Duodenal mucosa (tissue), 2 donors: Measurements from ENCODE around the gene INTS2.
"Not testable (repeated sequence)": the region's sequence is repeated elsewhere in the genome, so short reads cannot be mapped to it uniquely, and the experiment has no call there.

Experiments used
- H3K27ac ChIP-seq: one replicate; pipeline ENCODE4 v1.7.0; 2013; ENCODE audit warnings: low read depth, low read length
- H3K27me3 ChIP-seq, 2 donors: one replicate each; pipeline ENCODE4 v1.7.0; 2013; ENCODE audit warnings: low read length in 2 of 2, control low read depth in 1 of 2; ENCODE audit not compliant: insufficient read depth in 2 of 2, control insufficient read depth in 1 of 2
- H3K36me3 ChIP-seq, 2 donors: one replicate each; pipeline ENCODE4 v1.7.0; 2013; ENCODE audit warnings: low read length in 2 of 2, control low read depth in 1 of 2; ENCODE audit not compliant: insufficient read depth in 2 of 2, control insufficient read depth in 1 of 2
- H3K4me1 ChIP-seq, 2 donors: one replicate each; pipeline ENCODE4 v1.7.0; 2013; ENCODE audit warnings: low read length in 2 of 2, control low read depth in 1 of 2; ENCODE audit not compliant: insufficient read depth in 2 of 2, control insufficient read depth in 1 of 2
- H3K4me3 ChIP-seq, 2 donors: one replicate each; pipeline ENCODE4 v1.7.0; 2013; ENCODE audit warnings: low read length in 2 of 2, low read depth in 1 of 2
- H3K9ac ChIP-seq, 2 donors: one replicate each; pipeline ENCODE4 v1.7.0; 2013; ENCODE audit warnings: low read length in 2 of 2, low read depth in 1 of 2
- H3K9me3 ChIP-seq, 2 donors: one replicate each; pipeline ENCODE4 v1.7.0; 2013; ENCODE audit warnings: low read length in 2 of 2, control low read depth in 1 of 2; ENCODE audit not compliant: control insufficient read depth in 1 of 2

INTS2 gene

DNA sequence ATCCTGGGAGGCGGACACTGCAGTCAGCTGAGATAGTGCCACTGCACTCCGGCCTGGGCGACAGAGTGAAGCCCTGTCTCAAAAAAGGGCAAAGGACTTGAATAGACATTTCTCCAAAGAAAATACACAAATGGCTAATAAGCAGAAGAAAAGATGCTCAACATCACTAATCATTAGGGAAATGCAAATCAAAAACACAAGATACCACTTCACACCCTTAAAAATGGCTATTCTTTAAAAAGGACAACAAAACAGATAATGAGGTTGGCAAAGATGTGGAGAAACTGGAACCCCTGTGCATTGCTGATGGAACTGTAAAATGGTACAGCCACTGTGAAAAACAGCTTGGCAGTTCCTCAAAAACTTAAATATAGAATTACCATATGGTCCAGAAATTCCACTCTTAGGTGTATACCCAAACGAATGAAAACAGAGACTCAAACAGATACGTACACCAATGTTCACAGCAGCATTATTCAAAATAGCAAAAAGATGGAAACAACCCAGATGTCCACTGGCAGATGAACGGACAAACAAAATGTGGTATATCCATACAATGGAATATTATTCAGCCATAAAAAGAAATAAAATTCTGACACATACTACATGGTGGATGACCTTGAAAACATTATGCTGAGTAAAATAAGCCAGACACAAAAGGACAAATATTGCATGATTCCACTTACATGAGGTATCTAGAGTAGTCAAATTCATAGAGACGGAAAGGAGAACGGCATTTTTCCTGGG is 100.0 kb downstream of the INTS2 start:
- H3K4me1 ChIP-seq = no peaks in the 10 kb centered on the region
- H3K27ac ChIP-seq = no peak overlapping the region
- H3K4me3 ChIP-seq = no peak overlapping the region
- no peaks in the 10 kb centered on the region for H3K27me3 ChIP-seq
- H3K36me3 ChIP-seq = no peaks in the 10 kb centered on the region
- H3K9ac ChIP-seq = no peak overlapping the region
- H3K9me3 ChIP-seq = peaks cover 0 to 3% of the 10 kb centered on the region in 2 donors

DNA sequence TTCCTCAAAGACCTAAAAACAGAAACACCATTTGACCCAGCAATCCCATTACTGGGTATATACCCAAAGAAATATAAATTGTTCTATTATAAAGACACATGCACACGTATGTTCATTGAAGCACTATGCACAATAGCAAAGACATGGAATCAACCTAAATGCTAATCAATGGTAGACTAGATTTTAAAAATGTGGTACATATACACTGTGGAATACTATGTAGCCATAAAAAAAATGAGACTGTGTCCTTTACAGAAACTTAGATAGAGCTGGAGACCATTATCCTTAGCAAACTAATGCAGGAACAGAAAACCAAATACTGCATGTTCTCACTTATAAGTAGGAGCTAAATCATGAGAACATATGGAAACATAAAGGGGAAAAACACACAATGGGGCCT is 100.9 kb downstream of the INTS2 start:
- not testable (repeated sequence) for H3K27ac ChIP-seq, H3K4me3 ChIP-seq, H3K9ac ChIP-seq, H3K27me3 ChIP-seq, H3K9me3 ChIP-seq, H3K36me3 ChIP-seq, H3K4me1 ChIP-seq

DNA sequence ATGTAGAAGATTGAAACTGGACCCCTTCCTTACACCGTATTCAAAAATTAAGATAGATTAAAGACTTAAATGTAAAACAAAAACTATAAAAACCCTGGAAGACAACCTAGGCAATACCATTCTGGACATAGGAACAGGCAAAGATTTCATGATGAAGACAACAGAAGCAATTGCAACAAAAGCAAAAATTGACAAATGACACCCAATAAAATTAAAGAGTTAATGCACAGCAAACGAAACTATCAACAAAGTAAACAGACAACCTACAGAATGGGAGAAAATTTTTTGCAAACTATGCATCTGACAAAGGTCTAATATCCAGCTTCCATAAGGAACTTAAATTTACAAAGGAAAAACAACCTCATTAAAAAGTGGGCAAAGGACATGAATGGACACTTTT is 101.6 kb downstream of the INTS2 start:
- H3K4me1 ChIP-seq, H3K27ac ChIP-seq, H3K36me3 ChIP-seq, H3K27me3 ChIP-seq, H3K4me3 ChIP-seq, H3K9ac ChIP-seq, H3K9me3 ChIP-seq: not testable (repeated sequence)

- Histone ChIP-seq H3K27ac (no peak overlapping the region), H3K36me3 (peaks cover 0 to 3% of the 10 kb centered on the region in 2 donors), H3K4me3 (no peak overlapping the region), H3K4me1 (no peaks in the 10 kb centered on the region), H3K27me3 (no peaks in the 10 kb centered on the region), H3K9ac (no peak overlapping the region), H3K9me3 (peaks cover 0 to 3% of the 10 kb centered on the region in 2 donors)
Observed at GRCh38 chr17:61825448-61826137, 102.2 kb downstream of the INTS2 start.

DNA sequence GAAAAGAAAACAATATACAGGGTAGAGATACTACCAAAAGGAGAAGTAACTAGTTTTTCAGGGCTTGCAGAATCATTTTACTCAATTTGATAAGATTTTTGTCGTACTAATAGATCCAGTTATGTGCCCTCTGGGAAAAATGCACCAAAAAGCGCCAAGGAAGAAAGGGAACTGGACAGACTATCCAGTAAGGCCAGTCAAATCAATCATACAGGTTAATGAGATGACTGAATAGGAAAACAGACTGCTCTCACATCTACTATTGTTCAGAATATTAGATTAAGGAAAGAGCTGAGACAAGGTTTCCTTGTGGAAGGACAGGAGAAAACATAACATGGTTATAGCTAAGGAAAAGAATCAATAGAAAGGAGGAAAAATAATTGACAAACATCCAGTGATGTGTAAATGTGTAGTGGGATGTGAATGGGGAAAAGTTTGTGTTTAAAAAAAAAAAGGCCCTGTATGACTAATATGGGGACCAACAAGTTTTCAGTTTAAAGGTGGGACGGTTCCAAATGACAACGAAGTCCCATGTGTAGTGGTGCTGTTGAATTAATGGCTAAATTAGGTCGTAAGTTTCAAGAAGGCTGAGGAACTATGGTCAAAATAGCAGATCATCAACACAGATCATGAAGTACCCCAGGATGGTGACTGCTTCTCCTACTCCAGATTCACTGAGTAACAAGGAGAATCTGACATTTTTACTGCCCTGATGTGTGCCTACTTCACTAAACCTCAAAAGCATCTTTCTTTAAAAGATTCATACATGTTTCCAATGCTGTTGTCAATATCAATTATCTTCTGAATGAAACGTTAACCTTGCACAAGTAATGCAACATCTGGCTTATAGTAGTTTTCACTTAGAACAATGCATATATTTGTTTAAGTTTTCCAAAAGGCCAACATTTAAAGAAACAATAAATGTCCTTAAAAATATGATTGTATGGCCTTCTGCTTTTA is 105.2 kb downstream of the INTS2 start:
- Histone ChIP-seq H3K4me1 (no peaks in the 10 kb centered on the region), H3K36me3 (peaks cover 0 to 3% of the 10 kb centered on the region in 2 donors), H3K9me3 (no peaks in the 10 kb centered on the region), H3K4me3 (no peak overlapping the region), H3K27me3 (no peaks in the 10 kb centered on the region), H3K9ac (no peak overlapping the region), H3K27ac (no peak overlapping the region)

DNA sequence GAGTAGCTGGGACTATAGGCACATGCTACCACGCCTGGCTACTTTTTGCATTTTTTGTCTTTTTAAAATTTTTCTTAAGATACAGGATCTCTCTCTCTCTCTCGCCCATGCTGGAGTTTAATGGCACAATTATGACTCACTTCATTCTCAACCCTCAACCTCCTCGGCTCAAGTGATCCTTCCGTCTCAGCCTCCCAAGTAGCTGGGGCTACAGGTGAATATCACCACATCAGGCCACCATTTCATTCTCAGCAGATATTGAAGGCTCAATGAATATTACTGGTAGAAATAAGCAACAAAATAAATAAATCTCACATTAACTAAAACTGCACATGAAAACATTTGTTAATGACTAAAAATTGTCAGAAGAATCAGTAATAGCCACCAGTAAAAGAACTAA is 106.1 kb downstream of the INTS2 start:
- H3K36me3 ChIP-seq = peaks cover 0 to 3% of the 10 kb centered on the region in 2 donors
- no peak overlapping the region for H3K4me3 ChIP-seq
- no peaks in the 10 kb centered on the region for H3K27me3 ChIP-seq
- H3K4me1 ChIP-seq = no peaks in the 10 kb centered on the region
- H3K9ac ChIP-seq = no peak overlapping the region
- H3K27ac ChIP-seq = no peak overlapping the region
- H3K9me3 ChIP-seq = no peaks in the 10 kb centered on the region

DNA sequence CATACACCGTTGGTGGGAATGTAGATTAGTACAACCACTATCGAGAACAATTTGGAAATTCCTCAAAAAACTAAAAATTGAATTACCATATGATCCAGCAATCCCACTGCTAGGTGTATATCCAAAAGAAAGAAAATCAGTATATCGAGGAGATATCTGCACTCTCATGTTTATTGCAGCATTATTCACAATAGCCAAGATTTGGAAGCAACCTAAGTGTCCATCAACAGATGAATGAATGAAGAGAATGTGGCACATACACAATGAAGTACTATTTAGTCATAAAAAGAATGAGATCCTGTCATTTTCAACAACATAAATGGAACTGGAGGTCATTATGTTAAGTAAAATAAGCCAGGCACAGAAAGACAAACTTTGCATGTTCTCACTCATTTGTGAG is 108.5 kb downstream of the INTS2 start:
- not testable (repeated sequence) for H3K4me1 ChIP-seq, H3K9me3 ChIP-seq, H3K27me3 ChIP-seq, H3K36me3 ChIP-seq, H3K9ac ChIP-seq, H3K27ac ChIP-seq, H3K4me3 ChIP-seq

GRCh38 chr17:61818225-61818624 is 109.6 kb downstream of the INTS2 start:
- no peak overlapping the region for H3K9ac ChIP-seq
- no peaks in the 10 kb centered on the region for H3K27me3 ChIP-seq
- no peaks in the 10 kb centered on the region for H3K4me1 ChIP-seq
- H3K36me3 ChIP-seq = peaks cover 0 to 3% of the 10 kb centered on the region in 2 donors
- H3K4me3 ChIP-seq = no peak overlapping the region
- no peaks in the 10 kb centered on the region for H3K9me3 ChIP-seq
- no peak overlapping the region for H3K27ac ChIP-seq

GRCh38 chr17:61817452-61817851 is 110.3 kb downstream of the INTS2 start:
- H3K9ac ChIP-seq = no peak overlapping the region
- H3K27me3 ChIP-seq = no peaks in the 10 kb centered on the region
- no peak overlapping the region for H3K27ac ChIP-seq
- H3K4me1 ChIP-seq = no peaks in the 10 kb centered on the region
- H3K4me3 ChIP-seq = no peak overlapping the region
- H3K9me3 ChIP-seq = no peaks in the 10 kb centered on the region
- peaks cover 0 to 3% of the 10 kb centered on the region in 2 donors for H3K36me3 ChIP-seq

GRCh38 chr17:61816538-61816937 is 111.2 kb downstream of the INTS2 start:
- Histone ChIP-seq H3K27me3 (no peaks in the 10 kb centered on the region), H3K9me3 (no peaks in the 10 kb centered on the region), H3K4me1 (no peaks in the 10 kb centered on the region), H3K36me3 (peaks cover 0 to 3% of the 10 kb centered on the region in 2 donors), H3K4me3 (no peak overlapping the region), H3K9ac (no peak overlapping the region), H3K27ac (no peak overlapping the region)
